HepG2 (cell line): ENCODE data around the gene SPC24. TPM values are rescaled to one million over a fixed set of nuclear protein-coding genes. Genes with fewer than 3 reads are reported as not detected.

Experiments used
- ATAC-seq: fragments of 200-7000 bp; cut with Tn5 transposase; 3 replicates; pipeline ENCODE4 v1.9.1; 2020; ENCODE audit warnings: mild to moderate bottlenecking, moderate library complexity
- BruUV-seq: library from RNA; stranded (reverse); fragments of 400-500 nt; replicated peaks from 2 replicates; lab custom pipeline; 2021; lab: Mats Ljungman, UMichigan
- CTCF ChIA-PET: fragments of 300-600 bp; formaldehyde crosslinking; extraction: SDS; loops from one replicate; lab custom pipeline; 2021; ENCODE audit warnings: low total read pairs, inconsistent platforms, low intra/inter-chr PET ratio; lab: Yijun Ruan, JAX
- POLR2A ChIA-PET: fragments of 350-600 bp; sonication (Branson Sonifier 250); formaldehyde crosslinking; loops from one replicate; lab custom pipeline; 2020; ENCODE audit warnings: antibody characterized with exemption, inconsistent platforms; lab: Yijun Ruan, JAX
- DNase-seq: peaks from one replicate; pipeline ENCODE4 v3.0.0-alpha.2; 2015; ENCODE audit warnings: low spot score
- FAIRE-seq: peaks from 3 replicates; lab custom pipeline; 2011; peaks lifted over from hg19 to GRCh38; lab: Jason Lieb, UNC
- H2AFZ ChIP-seq: one replicate; pipeline ENCODE4 v1.6.1; 2011; ENCODE audit warnings: low read length, inconsistent platforms
- H3K27ac ChIP-seq: fragments of 300-600 bp; 3 replicates; pipeline ENCODE4 v1.8.0; 2011; ENCODE audit warnings: mixed run types, mild to moderate bottlenecking, mixed read lengths, low read length, inconsistent platforms; ENCODE audit not compliant: insufficient read depth; ENCODE audit errors: extremely low read length
- H3K27me3 ChIP-seq, 2 experiments: fragments of 200-600 bp in 1 of 2; 2 replicates in 1 of 2; 3 replicates in 1 of 2; pipeline versions ENCODE4 v1.6.0 to v1.8.0; 2011; ENCODE audit warnings: low read length in 2 of 2, mild to moderate bottlenecking in 2 of 2, moderate library complexity in 2 of 2, inconsistent platforms in 1 of 2; ENCODE audit not compliant: insufficient read depth in 2 of 2, control insufficient read depth in 1 of 2
- H3K36me3 ChIP-seq, 2 experiments: fragments of 200-600 bp in 1 of 2; replicated peaks in 1 of 2; 2 replicates in 1 of 2; 3 replicates in 1 of 2; pipeline versions ENCODE4 v1.5.1 to v1.8.0; 2011; ENCODE audit warnings: low read length in 2 of 2, inconsistent platforms in 1 of 2; ENCODE audit not compliant: insufficient read depth in 2 of 2, control insufficient read depth in 1 of 2
- H3K4me1 ChIP-seq: 2 replicates; pipeline ENCODE4 v1.5.1; 2012; ENCODE audit warnings: low read length, inconsistent platforms; ENCODE audit not compliant: insufficient read depth
- H3K4me2 ChIP-seq: 2 replicates; pipeline ENCODE4 v1.6.0; 2011; ENCODE audit warnings: low read depth, low read length, inconsistent platforms
- H3K4me3 ChIP-seq, 3 experiments: fragments of 200-600 bp in 1 of 3; sonication (generic), shearing (Covaris generic) in 1 of 3; replicated peaks in 1 of 3; 2 replicates each; pipeline ENCODE4 v1.5.1; 2011 to 2016; ENCODE audit warnings: low read length in 3 of 3, inconsistent platforms in 2 of 3, low read depth in 2 of 3, mild to moderate bottlenecking in 2 of 3, control low read depth in 1 of 3, mixed read lengths in 1 of 3; ENCODE audit not compliant: insufficient read depth in 1 of 3
- H3K79me2 ChIP-seq: one replicate; pipeline ENCODE4 v1.6.1; 2011; ENCODE audit warnings: low read length, inconsistent platforms; ENCODE audit not compliant: insufficient read depth
- H3K9ac ChIP-seq: 2 replicates; pipeline ENCODE4 v1.6.0; 2011; ENCODE audit warnings: mild to moderate bottlenecking, low read depth, low read length, inconsistent platforms; ENCODE audit not compliant: insufficient read depth
- H3K9me3 ChIP-seq: 2 replicates; pipeline ENCODE4 v1.5.1; 2012; ENCODE audit warnings: mild to moderate bottlenecking, low read length
- H4K20me1 ChIP-seq: 2 replicates; pipeline ENCODE4 v1.6.0; 2011; ENCODE audit warnings: inconsistent platforms, mild to moderate bottlenecking, low read length, moderate library complexity; ENCODE audit not compliant: insufficient read depth
- AGO1 ChIP-seq: fragments of 200-400 bp; formaldehyde crosslinking; IDR thresholded peaks from 2 replicates; pipeline ENCODE4 v1.6.1; 2017; ENCODE audit warnings: mild to moderate bottlenecking, low read depth, low read length, moderate library complexity; ENCODE audit not compliant: poor library complexity, severe bottlenecking
- ELF3 ChIP-seq: IDR thresholded peaks from 2 replicates; pipeline ENCODE4 v1.6.1; 2016; ENCODE audit warnings: missing genetic modification reagents, missing compliant biosample characterization
- ETV5 ChIP-seq: IDR thresholded peaks from 2 replicates; pipeline ENCODE4 v1.6.1; 2018; ENCODE audit warnings: missing biosample characterization, missing genetic modification reagents, inconsistent platforms, borderline replicate concordance
- FLYWCH1 ChIP-seq: sonication (generic); formaldehyde crosslinking; IDR thresholded peaks from 2 replicates; pipeline ENCODE4 v1.8.1; 2023; ENCODE audit warnings: mild to moderate bottlenecking, missing genetic modification reagents
- GATAD2A ChIP-seq: IDR thresholded peaks from 2 replicates; pipeline ENCODE4 v1.6.1; 2016
- KDM3A ChIP-seq: IDR thresholded peaks from 2 replicates; pipeline ENCODE4 v1.6.1; 2018; ENCODE audit warnings: low read depth, missing compliant biosample characterization
- KDM6A ChIP-seq: IDR thresholded peaks from 2 replicates; pipeline ENCODE4 v1.6.1; 2016; ENCODE audit warnings: low read depth
- MED1 ChIP-seq: sonication (generic); formaldehyde crosslinking; IDR thresholded peaks from 2 replicates; pipeline ENCODE4 v1.4.0; 2020; ENCODE audit warnings: missing genetic modification reagents
- MXI1 ChIP-seq: IDR thresholded peaks from 3 replicates; pipeline ENCODE4 v1.6.1; 2012; ENCODE audit warnings: low read depth, low read length, inconsistent platforms, borderline replicate concordance
- NR1H2 ChIP-seq: sonication (generic); formaldehyde crosslinking; IDR thresholded peaks from 2 replicates; pipeline ENCODE4 v1.8.1; 2022; ENCODE audit warnings: low read depth, missing genetic modification reagents, borderline replicate concordance
- RAD21 ChIP-seq: fragments of 450-650 bp; formaldehyde crosslinking; IDR thresholded peaks from 2 replicates; pipeline ENCODE4 v1.5.0; 2020; ENCODE audit warnings: mild to moderate bottlenecking
- RCOR2 ChIP-seq: IDR thresholded peaks from 2 replicates; pipeline ENCODE4 v1.6.1; 2016; ENCODE audit warnings: missing biosample characterization, missing genetic modification reagents
- ZKSCAN8 ChIP-seq: IDR thresholded peaks from 2 replicates; pipeline ENCODE4 v1.6.1; 2016; ENCODE audit warnings: borderline replicate concordance, missing genetic modification reagents, missing compliant biosample characterization
- ZNF101 ChIP-seq: sonication (generic); formaldehyde crosslinking; IDR thresholded peaks from 2 replicates; pipeline ENCODE4 v1.4.0; 2020; ENCODE audit warnings: mild to moderate bottlenecking, low read depth, missing genetic modification reagents, borderline replicate concordance
- ZNF501 ChIP-seq: sonication (generic); formaldehyde crosslinking; IDR thresholded peaks from 2 replicates; pipeline ENCODE4 v1.5.1; 2020; ENCODE audit warnings: mild to moderate bottlenecking, moderate library complexity, missing genetic modification reagents
- ZNF549 ChIP-seq: sonication (generic); formaldehyde crosslinking; IDR thresholded peaks from 2 replicates; pipeline ENCODE4 v1.5.0; 2020; ENCODE audit warnings: missing genetic modification reagents
- ZNF605 ChIP-seq: sonication (generic); formaldehyde crosslinking; IDR thresholded peaks from 2 replicates; pipeline ENCODE4 v1.8.0; 2022; ENCODE audit warnings: mild to moderate bottlenecking, missing genetic modification reagents
- ZNF614 ChIP-seq: IDR thresholded peaks from 2 replicates; pipeline ENCODE4 v1.6.1; 2018; ENCODE audit warnings: missing biosample characterization, missing genetic modification reagents, inconsistent platforms, borderline replicate concordance
- ZNF644 ChIP-seq: IDR thresholded peaks from 2 replicates; pipeline ENCODE4 v1.6.1; 2016; ENCODE audit warnings: low read depth
- ZNF674 ChIP-seq: sonication (generic); formaldehyde crosslinking; IDR thresholded peaks from 2 replicates; pipeline ENCODE4 v1.5.0; 2020; ENCODE audit warnings: low read depth, mild to moderate bottlenecking, missing genetic modification reagents
- ZNF768 ChIP-seq: sonication (generic); formaldehyde crosslinking; IDR thresholded peaks from 2 replicates; pipeline ENCODE4 v1.4.0; 2020; ENCODE audit warnings: missing genetic modification reagents
- ZNF788 ChIP-seq: sonication (generic); formaldehyde crosslinking; IDR thresholded peaks from 2 replicates; pipeline ENCODE4 v1.5.0; 2020; ENCODE audit warnings: mild to moderate bottlenecking, missing genetic modification reagents, borderline replicate concordance
- ZNF816 ChIP-seq: sonication (generic); formaldehyde crosslinking; IDR thresholded peaks from 2 replicates; pipeline ENCODE4 v1.8.0; 2022; ENCODE audit warnings: missing genetic modification reagents, mild to moderate bottlenecking, borderline replicate concordance
- ZNF891 ChIP-seq: sonication (generic); formaldehyde crosslinking; IDR thresholded peaks from 2 replicates; pipeline ENCODE4 v1.5.0; 2020; ENCODE audit warnings: mild to moderate bottlenecking, missing genetic modification reagents
- WGBS: methylation state at CpG from one replicate; pipeline ENCODE4 v1.1.6; 2017; ENCODE audit warnings: low lambda C conversion rate; 5-methylcytosine and 5-hydroxymethylcytosine counted together
- in situ Hi-C: cut with HindIII; loops from 2 replicates; pipeline ENCODE4 v1.10.0; 2017; ENCODE audit warnings: low pct_unique_long_range_greater_than_20kb; ENCODE audit not compliant: extremely low pct_ligation_motif_present
- intact Hi-C: fragments of 100-400 bp; cut with micrococcal nuclease; formaldehyde crosslinking; loops from one replicate; pipeline ENCODE4 v1.10.0; 2022; ENCODE audit not compliant: unreplicated experiment
- polyA plus RNA-seq, 8 experiments: library from polyadenylated mRNA; depleted of rRNA in 3 of 8; stranded (reverse) in 7 of 8; unstranded in 1 of 8; fragments of >200 nt; fragmentation: Illumina TruSeq in 4 of 8; extraction: Trizol in 4 of 8; gene quantifications; 2 replicates each; pipeline versions ENCODE4 v1.2.1 to v1.2.3, GENCODE V29; 2011 to 2016; ENCODE audit warnings: low read depth in 4 of 8, missing spikeins in 1 of 8, mixed read lengths in 1 of 8; ENCODE audit not compliant: insufficient read depth in 1 of 8
- total RNA-seq, 5 experiments: library from RNA; depleted of rRNA; stranded (reverse); fragments of >200 nt; fragmentation: Illumina TruSeq; extraction: Trizol; gene quantifications; 2 replicates each; pipeline ENCODE4 v1.2.3, GENCODE V29; 2016; ENCODE audit warnings: low read depth in 1 of 5
- TF ChIP-seq, protein P1 (sequence below): sonication (generic); formaldehyde crosslinking; IDR thresholded peaks from 2 replicates; pipeline ENCODE4 v1.4.0; 2020; ENCODE audit warnings: missing genetic modification reagents

Gene SPC24
- total and polyA plus RNA-seq, 2 of the 13 experiments (the other 11 are each of a cell fraction or from before 2014, with no cell fraction given), result 10.0 to 46.2 TPM

DNA sequence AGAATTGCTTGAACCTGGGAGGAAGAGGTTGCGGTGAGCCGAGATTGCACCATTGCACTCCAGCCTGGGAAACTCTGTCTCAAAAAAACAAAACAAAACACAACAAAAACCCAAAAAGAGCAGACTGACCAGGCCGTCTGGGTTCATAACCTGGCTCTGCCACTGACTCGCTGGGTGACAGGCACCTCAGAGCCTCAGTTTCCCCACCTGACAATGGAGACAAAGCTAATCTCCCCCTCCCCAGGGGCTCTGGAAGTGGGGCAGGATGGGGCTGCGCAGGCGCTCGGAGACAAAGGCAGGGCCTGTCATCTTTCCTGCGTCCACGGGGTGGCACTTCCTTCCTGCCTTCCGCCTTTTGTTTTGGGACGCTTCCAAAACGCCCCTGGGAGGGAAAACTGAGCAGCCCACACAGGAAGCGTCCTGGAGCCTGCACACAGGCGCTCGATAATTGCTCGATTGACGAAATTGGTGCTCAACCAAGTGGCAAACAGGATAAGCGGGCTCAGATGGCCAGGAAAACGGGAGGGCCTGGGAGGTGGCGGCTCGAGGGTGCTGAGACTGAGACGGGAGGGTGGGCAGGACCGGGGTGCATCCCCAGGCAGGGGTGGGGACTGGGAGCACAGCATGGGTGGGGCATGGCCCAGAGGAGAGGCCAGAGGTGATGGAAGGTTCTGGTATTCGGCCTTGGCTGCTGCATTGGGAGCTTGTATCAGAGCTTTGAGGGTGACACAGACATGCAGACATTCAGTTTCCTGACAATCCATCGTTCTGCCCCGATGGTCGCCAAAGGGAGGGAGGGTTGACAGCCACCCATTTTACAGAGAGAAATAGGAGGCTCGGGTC lies 17.8 kb downstream of the SPC24 start:
- no peak overlapping the region for H3K27ac ChIP-seq
- no peaks in the 10 kb centered on the region for H3K9me3 ChIP-seq
- peaks cover 9% of the 10 kb centered on the region; the same call in 1 of the 2 replicates for H4K20me1 ChIP-seq
- peak overlapping the region; percentile 6; the same call in 1 of the 2 replicates for H3K9ac ChIP-seq
- DNase-seq (peak; percentile 75), FAIRE-seq (peak; percentile 64), ATAC-seq (peak; percentile 50)
- BruUV-seq, result no TSS peak
- in situ Hi-C loops (loop anchor here (5.0 kb wide), 1 partner anchor 65 kb away; no protein-coding TSS in a partner anchor), intact Hi-C loops (loop anchor here (1.0 kb wide), 1 partner anchor 67 kb away; no protein-coding TSS in a partner anchor)
- ChIA-PET CTCF (interaction anchor here (1.1 to 3.4 kb wide), 2 partner anchors 12 to 66 kb away, joined by 3 to 53 read pairs; no protein-coding TSS in a partner anchor), POLR2A (interaction anchor here (1.6 to 2.0 kb wide), 4 partner anchors 8 to 99 kb away, joined by 3 to 12 read pairs (median 7); no protein-coding TSS in a partner anchor)
- no peaks in the 10 kb centered on the region for H3K79me2 ChIP-seq
- peak overlapping the region; percentile 50 to 71 (median 59) for H3K4me3 ChIP-seq
- 2% methylated on average over 23 of the region's 28 CpGs for WGBS
- no peak overlapping the region for H2AFZ ChIP-seq
- no peaks in the 10 kb centered on the region; a peak in 1 of 5 replicates for H3K27me3 ChIP-seq
- H3K4me2 ChIP-seq, result peak overlapping the region; percentile 85
- H3K36me3 ChIP-seq, result no peaks in the 10 kb centered on the region
- H3K4me1 ChIP-seq, result peaks cover 54% of the 10 kb centered on the region
- peak; percentile 43 for TF ChIP-seq MED1 (CRISPR knock-in tag)
- TF ChIP-seq ZNF614 (CRISPR knock-in tag), result no peak
- TF ChIP-seq ZNF788 (CRISPR knock-in tag), result no peak
- no peak for TF ChIP-seq NR1H2
- no peak for TF ChIP-seq KDM6A (CRISPR knock-in tag)
- peak; percentile 8; the same call in 1 of the 2 replicates for TF ChIP-seq ZNF768
- TF ChIP-seq FLYWCH1 (CRISPR knock-in tag), result no peak
- peak; percentile 79 for TF ChIP-seq ETV5 (CRISPR knock-in tag)
- TF ChIP-seq ZNF501 (CRISPR knock-in tag), result peak; percentile 65; the same call in 1 of the 2 replicates
- peak; percentile 47; the same call in 1 of the 3 replicates for TF ChIP-seq MXI1
- TF ChIP-seq ZNF644 (CRISPR knock-in tag), result no peak
- TF ChIP-seq ZNF674 (CRISPR knock-in tag), result no peak
- no peak for TF ChIP-seq ZNF549 (CRISPR knock-in tag)
- peak; percentile 63 for TF ChIP-seq AGO1
- no peak for TF ChIP-seq ZNF816 (CRISPR knock-in tag)
- 0 out of 2 replicates have a peak, but pooled peaks have one; percentile 29 for TF ChIP-seq KDM3A (CRISPR knock-in tag)
- peak; percentile 94 for TF ChIP-seq RAD21 (CRISPR knock-in tag)
- TF ChIP-seq ZNF101 (CRISPR knock-in tag), result no peak
- TF ChIP-seq GATAD2A (CRISPR knock-in tag), result peak; percentile 15; the same call in 1 of the 2 replicates
- TF ChIP-seq ZNF605, result peak; percentile 71
- TF ChIP-seq ZNF891 (CRISPR knock-in tag), result peak; percentile 14; the same call in 1 of the 2 replicates
- no peak for TF ChIP-seq RCOR2 (CRISPR knock-in tag)
- peak; percentile 93 for TF ChIP-seq ZKSCAN8 (CRISPR knock-in tag)
- peak; percentile 41; the same call in 1 of the 2 replicates for TF ChIP-seq ELF3 (CRISPR knock-in tag)
- TF ChIP-seq, protein P1, sequence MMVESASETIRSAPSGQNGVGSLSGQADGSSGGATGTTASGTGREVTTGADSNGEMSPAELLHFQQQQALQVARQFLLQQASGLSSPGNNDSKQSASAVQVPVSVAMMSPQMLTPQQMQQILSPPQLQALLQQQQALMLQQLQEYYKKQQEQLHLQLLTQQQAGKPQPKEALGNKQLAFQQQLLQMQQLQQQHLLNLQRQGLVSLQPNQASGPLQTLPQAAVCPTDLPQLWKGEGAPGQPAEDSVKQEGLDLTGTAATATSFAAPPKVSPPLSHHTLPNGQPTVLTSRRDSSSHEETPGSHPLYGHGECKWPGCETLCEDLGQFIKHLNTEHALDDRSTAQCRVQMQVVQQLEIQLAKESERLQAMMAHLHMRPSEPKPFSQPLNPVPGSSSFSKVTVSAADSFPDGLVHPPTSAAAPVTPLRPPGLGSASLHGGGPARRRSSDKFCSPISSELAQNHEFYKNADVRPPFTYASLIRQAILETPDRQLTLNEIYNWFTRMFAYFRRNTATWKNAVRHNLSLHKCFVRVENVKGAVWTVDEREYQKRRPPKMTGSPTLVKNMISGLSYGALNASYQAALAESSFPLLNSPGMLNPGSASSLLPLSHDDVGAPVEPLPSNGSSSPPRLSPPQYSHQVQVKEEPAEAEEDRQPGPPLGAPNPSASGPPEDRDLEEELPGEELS, result no peak
